WTC11 (cell line): ENCODE results near the gene ZCCHC10. TPM values are rescaled to one million over a fixed set of nuclear protein-coding genes. Genes with fewer than 3 reads are reported as not detected.

Experiments used
- ATAC-seq: fragments of 200-7000 bp; cut with Tn5 transposase; 2 replicates; pipeline ENCODE4 v1.10.0; 2021; ENCODE audit warnings: mild to moderate bottlenecking, moderate library complexity
- CTCF ChIA-PET: fragments of 300-600 bp; sonication (Branson Sonifier 250); formaldehyde crosslinking; loops from one replicate; lab custom pipeline; 2021; ENCODE audit warnings: antibody characterized with exemption; lab: Charles Lee
- POLR2A ChIA-PET: fragments of 350-600 bp; sonication (Branson Sonifier 250); formaldehyde crosslinking; loops from one replicate; lab custom pipeline; 2021; ENCODE audit warnings: antibody characterized with exemption; lab: Charles Lee
- DNase-seq: peaks from one replicate; pipeline ENCODE4 v3.0.0; 2021; ENCODE audit warnings: low spot score
- H3K27ac Mint-ChIP-seq: 2 replicates; pipeline ENCODE4 v1.8.0; 2021; ENCODE audit warnings: mixed read lengths
- H3K27me3 Mint-ChIP-seq: 2 replicates; pipeline ENCODE4 v1.8.0; 2021; ENCODE audit warnings: low read depth, mild to moderate bottlenecking, moderate library complexity, mixed read lengths
- H3K36me3 Mint-ChIP-seq: 2 replicates; pipeline ENCODE4 v1.8.0; 2021; ENCODE audit warnings: mixed read lengths
- H3K4me1 Mint-ChIP-seq: 2 replicates; pipeline ENCODE4 v1.8.0; 2022; ENCODE audit warnings: mixed read lengths
- H3K4me3 Mint-ChIP-seq: 2 replicates; pipeline ENCODE4 v1.8.0; 2021; ENCODE audit warnings: mild to moderate bottlenecking, moderate library complexity, mixed read lengths
- H3K9me3 Mint-ChIP-seq: 2 replicates; pipeline ENCODE4 v1.8.0; 2021; ENCODE audit warnings: mixed read lengths
- AR ChIP-seq: fragments of 250-450 bp; sonication (Bioruptor Pico); IDR thresholded peaks from 2 replicates; pipeline ENCODE4 v1.9.0; 2021; ENCODE audit warnings: mild to moderate bottlenecking
- CDX4 ChIP-seq: fragments of 250-450 bp; sonication (Bioruptor Pico); IDR thresholded peaks from 2 replicates; pipeline ENCODE4 v1.9.0; 2021; ENCODE audit warnings: moderate library complexity, mild to moderate bottlenecking, inconsistent platforms, borderline replicate concordance
- E2F1 ChIP-seq: sonication (generic); formaldehyde crosslinking; IDR thresholded peaks from 2 replicates; pipeline ENCODE4 v1.8.0; 2022; ENCODE audit warnings: mild to moderate bottlenecking, missing genetic modification reagents
- FOXJ3 ChIP-seq: sonication (generic); formaldehyde crosslinking; IDR thresholded peaks from 2 replicates; pipeline ENCODE4 v1.9.0; 2021; ENCODE audit warnings: missing genetic modification reagents, mild to moderate bottlenecking, borderline replicate concordance
- HMGXB4 ChIP-seq: sonication (generic); formaldehyde crosslinking; IDR thresholded peaks from 2 replicates; pipeline ENCODE4 v1.8.1; 2023; ENCODE audit warnings: mild to moderate bottlenecking, moderate library complexity, missing genetic modification reagents
- IRF1 ChIP-seq: sonication (generic); formaldehyde crosslinking; IDR thresholded peaks from 2 replicates; pipeline ENCODE4 v1.8.0; 2023; ENCODE audit warnings: missing genetic modification reagents
- IRF2 ChIP-seq: sonication (generic); formaldehyde crosslinking; IDR thresholded peaks from 2 replicates; pipeline ENCODE4 v1.8.0; 2022; ENCODE audit warnings: low read depth, missing genetic modification reagents, borderline replicate concordance
- JUN ChIP-seq: sonication (generic); formaldehyde crosslinking; IDR thresholded peaks from 2 replicates; pipeline ENCODE4 v1.8.0; 2023; ENCODE audit warnings: mild to moderate bottlenecking, missing genetic modification reagents
- NR3C1 ChIP-seq: sonication (generic); formaldehyde crosslinking; conservative IDR thresholded peaks from 2 replicates; pipeline ENCODE4 v1.8.1; 2023; ENCODE audit warnings: low read depth, mild to moderate bottlenecking, missing genetic modification reagents
- OVOL2 ChIP-seq: fragments of 250-450 bp; sonication (Bioruptor Pico); IDR thresholded peaks from 2 replicates; pipeline ENCODE4 v1.9.0; 2021; ENCODE audit warnings: mild to moderate bottlenecking, borderline replicate concordance
- TCF7 ChIP-seq: sonication (generic); formaldehyde crosslinking; IDR thresholded peaks from 2 replicates; pipeline ENCODE4 v1.8.0; 2022; ENCODE audit warnings: mild to moderate bottlenecking, low read depth, missing genetic modification reagents, moderate library complexity
- TEAD1 ChIP-seq: sonication (generic); formaldehyde crosslinking; IDR thresholded peaks from 2 replicates; pipeline ENCODE4 v1.8.0; 2022; ENCODE audit warnings: mild to moderate bottlenecking, missing genetic modification reagents
- ZNF263 ChIP-seq: sonication (generic); formaldehyde crosslinking; IDR thresholded peaks from 2 replicates; pipeline ENCODE4 v1.8.1; 2022; ENCODE audit warnings: low read depth, mild to moderate bottlenecking, moderate library complexity, missing genetic modification reagents
- ZNF532 ChIP-seq: fragments of 250-450 bp; sonication (Bioruptor Pico); IDR thresholded peaks from 2 replicates; pipeline ENCODE4 v1.9.0; 2021; ENCODE audit warnings: mild to moderate bottlenecking, borderline replicate concordance
- ZNF671 ChIP-seq: fragments of 250-450 bp; sonication (Bioruptor Pico); IDR thresholded peaks from 2 replicates; pipeline ENCODE4 v1.8.0; 2021; ENCODE audit warnings: mild to moderate bottlenecking
- total RNA-seq: library from RNA; stranded (reverse); gene quantifications from 3 replicates; pipeline ENCODE4 v1.2.3, GENCODE V29; 2021
- TF ChIP-seq, protein P1 (sequence below): fragments of 250-450 bp; sonication (Bioruptor Pico); IDR thresholded peaks from 2 replicates; pipeline ENCODE4 v1.9.0; 2021; ENCODE audit warnings: mild to moderate bottlenecking

The ZCCHC10 gene
- total RNA-seq, 1 experiment from 2014 or later, result 22.9 TPM

GRCh38 chr5:133065471-133065870 is 39.1 kb upstream of the ZCCHC10 start:
- no peaks in the 10 kb centered on the region for H3K27me3 Mint-ChIP-seq
- ChIA-PET POLR2A (no interaction called here), CTCF (no interaction called here)
- ATAC-seq (no peak), DNase-seq (no peak)
- peaks cover 58% of the 10 kb centered on the region for H3K36me3 Mint-ChIP-seq
- H3K27ac Mint-ChIP-seq, result no peak overlapping the region
- H3K9me3 Mint-ChIP-seq, result no peaks in the 10 kb centered on the region
- H3K4me1 Mint-ChIP-seq, result peaks cover 24% of the 10 kb centered on the region
- no peak overlapping the region for H3K4me3 Mint-ChIP-seq
- TF ChIP-seq CDX4 (CRISPR knock-in tag) (no peak), ZNF671 (CRISPR knock-in tag) (no peak), HMGXB4 (CRISPR knock-in tag) (no peak), JUN (CRISPR knock-in tag) (no peak), IRF2 (CRISPR knock-in tag) (no peak), ZNF532 (no peak), E2F1 (CRISPR knock-in tag) (no peak), TEAD1 (CRISPR knock-in tag) (no peak)
- TF ChIP-seq, all 79 proteins: peak for 0

DNA sequence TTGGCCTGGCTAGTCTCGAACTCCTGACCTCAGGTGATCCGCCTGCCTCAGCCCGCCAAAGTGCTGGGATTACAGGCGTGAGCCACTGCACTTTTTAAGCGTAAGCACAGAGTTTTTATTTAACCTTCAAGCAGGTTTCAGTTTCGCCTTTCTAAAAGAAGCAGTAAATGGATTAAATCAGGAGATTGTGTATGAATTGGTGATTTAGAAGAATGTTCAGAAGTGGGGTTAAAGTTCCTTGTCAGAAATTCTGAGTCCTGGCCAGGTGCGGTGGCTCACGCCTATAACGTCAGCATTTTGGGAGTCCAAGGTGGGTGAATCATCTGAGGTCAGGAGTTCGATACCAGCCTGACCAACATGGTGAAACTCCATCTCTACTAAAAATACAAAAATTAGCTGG is 37.6 kb upstream of the ZCCHC10 start:
- peaks cover 44% of the 10 kb centered on the region for H3K36me3 Mint-ChIP-seq
- ChIA-PET POLR2A (no interaction called here), CTCF (no interaction called here)
- peaks cover 27% of the 10 kb centered on the region for H3K4me1 Mint-ChIP-seq
- no peak overlapping the region for H3K27ac Mint-ChIP-seq
- H3K9me3 Mint-ChIP-seq, result no peaks in the 10 kb centered on the region
- no peak for ATAC-seq
- no peak overlapping the region for H3K4me3 Mint-ChIP-seq
- H3K27me3 Mint-ChIP-seq, result no peaks in the 10 kb centered on the region
- TF ChIP-seq TCF7 (no peak), FOXJ3 (no peak), ZNF263 (CRISPR knock-in tag) (no peak), IRF1 (CRISPR knock-in tag) (no peak), AR (CRISPR knock-in tag) (no peak), OVOL2 (CRISPR knock-in tag) (no peak), NR3C1 (CRISPR knock-in tag) (no peak)
- TF ChIP-seq, protein P1, sequence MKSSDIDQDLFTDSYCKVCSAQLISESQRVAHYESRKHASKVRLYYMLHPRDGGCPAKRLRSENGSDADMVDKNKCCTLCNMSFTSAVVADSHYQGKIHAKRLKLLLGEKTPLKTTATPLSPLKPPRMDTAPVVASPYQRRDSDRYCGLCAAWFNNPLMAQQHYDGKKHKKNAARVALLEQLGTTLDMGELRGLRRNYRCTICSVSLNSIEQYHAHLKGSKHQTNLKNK (CRISPR knock-in tag), result no peak
- TF ChIP-seq, all 79 proteins: peak for 0
- no peak for DNase-seq
